GM23338 (cell line): ENCODE measurements around the gene EPC1. TPM values are rescaled to one million over a fixed set of nuclear protein-coding genes. Genes with fewer than 3 reads are reported as not detected.

Experiments used
- ATAC-seq: fragments of 200-7000 bp; cut with Tn5 transposase; 3 replicates; pipeline ENCODE4 v1.9.1; 2020
- DNase-seq: peaks from one replicate; pipeline ENCODE4 v3.0.0-alpha.2; 2015; ENCODE audit warnings: low spot score
- H2AFZ ChIP-seq: fragments of 200-600 bp; sonication (generic); 2 replicates; pipeline ENCODE4 v1.8.0; 2016; ENCODE audit warnings: antibody characterized with exemption, mild to moderate bottlenecking, moderate library complexity
- H3F3A ChIP-seq: fragments of 200-600 bp; sonication (generic); replicated peaks from 2 replicates; pipeline ENCODE4 v1.8.0; 2017; ENCODE audit warnings: antibody characterized with exemption, mixed run types, low read depth
- H3K27ac ChIP-seq: fragments of 200-600 bp; sonication (generic); 2 replicates; pipeline ENCODE4 v1.6.1; 2016; ENCODE audit warnings: low read depth
- H3K27me3 ChIP-seq: fragments of 200-600 bp; sonication (generic); 2 replicates; pipeline ENCODE4 v1.8.0; 2016; ENCODE audit warnings: mild to moderate bottlenecking, mixed run types, moderate library complexity; ENCODE audit not compliant: insufficient read depth
- H3K36me3 ChIP-seq: fragments of 200-600 bp; sonication (generic); 2 replicates; pipeline ENCODE4 v1.8.0; 2016; ENCODE audit warnings: mild to moderate bottlenecking; ENCODE audit not compliant: insufficient read depth
- H3K4me1 ChIP-seq: fragments of 200-600 bp; sonication (generic); 2 replicates; pipeline ENCODE4 v1.8.0; 2016; ENCODE audit warnings: mild to moderate bottlenecking, moderate library complexity; ENCODE audit not compliant: insufficient read depth
- H3K4me2 ChIP-seq: fragments of 200-600 bp; sonication (generic); 2 replicates; pipeline ENCODE4 v1.7.1; 2017; ENCODE audit warnings: mixed run types
- H3K4me3 ChIP-seq: fragments of 200-600 bp; sonication (generic); 2 replicates; pipeline ENCODE4 v1.6.1; 2016; ENCODE audit warnings: mixed run types
- H3K79me2 ChIP-seq: fragments of 200-600 bp; sonication (generic); replicated peaks from 2 replicates; pipeline ENCODE4 v1.8.0; 2017; ENCODE audit warnings: mild to moderate bottlenecking; ENCODE audit not compliant: insufficient read depth
- H3K9me2 ChIP-seq: fragments of 200-600 bp; sonication (generic); 2 replicates; pipeline ENCODE4 v1.8.0; 2017; ENCODE audit not compliant: insufficient read depth
- H4K20me1 ChIP-seq: fragments of 200-600 bp; sonication (generic); replicated peaks from 2 replicates; pipeline ENCODE4 v1.8.0; 2017; ENCODE audit warnings: mild to moderate bottlenecking; ENCODE audit not compliant: insufficient read depth
- H3K27ac Mint-ChIP-seq: 2 replicates; pipeline ENCODE4 v1.8.0; 2020; ENCODE audit warnings: inconsistent platforms, mild to moderate bottlenecking, moderate library complexity, mixed read lengths
- H3K27me3 Mint-ChIP-seq: 3 replicates; pipeline ENCODE4 v1.8.0; 2022; ENCODE audit warnings: low read depth, mild to moderate bottlenecking, moderate library complexity, mixed read lengths, inconsistent platforms; ENCODE audit not compliant: insufficient read depth, poor library complexity
- H3K36me3 Mint-ChIP-seq: 3 replicates; pipeline ENCODE4 v1.8.0; 2021; ENCODE audit warnings: low read depth, mild to moderate bottlenecking, inconsistent platforms, moderate library complexity, mixed read lengths
- H3K4me1 Mint-ChIP-seq: 3 replicates; pipeline ENCODE4 v1.8.0; 2020; ENCODE audit warnings: mild to moderate bottlenecking, inconsistent platforms, mixed read lengths
- H3K4me3 Mint-ChIP-seq: 3 replicates; pipeline ENCODE4 v1.8.0; 2021; ENCODE audit warnings: moderate library complexity, mild to moderate bottlenecking, inconsistent platforms, mixed read lengths
- H3K9me3 Mint-ChIP-seq: 3 replicates; pipeline ENCODE4 v1.8.0; 2020; ENCODE audit warnings: moderate library complexity, mild to moderate bottlenecking, inconsistent platforms, mixed read lengths
- CREB1 ChIP-seq: fragments of 250-450 bp; sonication (Bioruptor Pico); IDR thresholded peaks from 2 replicates; pipeline ENCODE4 v1.5.0; 2020; ENCODE audit warnings: low read depth, mild to moderate bottlenecking, moderate library complexity
- CTCF ChIP-seq, 2 experiments: fragments of 200-600 bp in 1 of 2; sonication (generic) in 1 of 2; conservative IDR thresholded peaks; 2 replicates each; pipeline versions ENCODE4 v1.5.1 to v1.6.1; 2016 to 2017; ENCODE audit warnings: antibody characterized with exemption in 2 of 2, low read depth in 2 of 2, mild to moderate bottlenecking in 2 of 2, moderate library complexity in 1 of 2
- ETS1 ChIP-seq: IDR thresholded peaks from 2 replicates; pipeline ENCODE4 v1.6.1; 2016; ENCODE audit warnings: antibody characterized with exemption
- EZH2 ChIP-seq: fragments of 200-600 bp; sonication (generic); IDR thresholded peaks from one replicate; pipeline ENCODE4 v1.8.0; 2017; ENCODE audit warnings: antibody characterized with exemption, mild to moderate bottlenecking, low read depth; ENCODE audit not compliant: unreplicated experiment
- EZH2phosphoT487 ChIP-seq: fragments of 200-600 bp; sonication (generic); IDR thresholded peaks from one replicate; pipeline ENCODE4 v1.8.1; 2018; ENCODE audit warnings: antibody characterized with exemption; ENCODE audit not compliant: unreplicated experiment
- JUNB ChIP-seq: IDR thresholded peaks from one replicate; pipeline ENCODE4 v1.6.1; 2016; ENCODE audit warnings: antibody characterized with exemption; ENCODE audit not compliant: unreplicated experiment
- NANOG ChIP-seq: IDR thresholded peaks from 2 replicates; pipeline ENCODE4 v1.6.1; 2016; ENCODE audit warnings: antibody characterized with exemption, borderline replicate concordance
- POLR2AphosphoS5 ChIP-seq: IDR thresholded peaks from 2 replicates; pipeline ENCODE4 v1.6.1; 2016; ENCODE audit warnings: antibody characterized with exemption, low read depth
- REST ChIP-seq: IDR thresholded peaks from one replicate; pipeline ENCODE4 v1.6.1; 2018; ENCODE audit warnings: antibody characterized with exemption; ENCODE audit not compliant: unreplicated experiment
- STAT1 ChIP-seq: IDR thresholded peaks from one replicate; pipeline ENCODE4 v1.6.1; 2016; ENCODE audit warnings: antibody characterized with exemption; ENCODE audit not compliant: unreplicated experiment
- ZNF114 ChIP-seq: fragments of 250-450 bp; sonication (Bioruptor Pico); IDR thresholded peaks from 2 replicates; pipeline ENCODE4 v1.5.0; 2020; ENCODE audit warnings: mild to moderate bottlenecking, moderate library complexity
- ZNF331 ChIP-seq: fragments of 250-450 bp; sonication (Bioruptor Pico); IDR thresholded peaks from 2 replicates; pipeline ENCODE4 v1.5.0; 2020; ENCODE audit warnings: low read depth, mild to moderate bottlenecking, moderate library complexity
- polyA plus RNA-seq: library from polyadenylated mRNA; unstranded; fragments of >200 nt; fragmentation: Nextera tagmentation; extraction: Ambion mirVana; gene quantifications from 2 replicates; pipeline ENCODE4 v1.2.1, GENCODE V29; 2016
- total RNA-seq: library from RNA; depleted of rRNA; stranded (reverse); fragments of >200 nt; shearing (Covaris generic); gene quantifications from 2 replicates; pipeline ENCODE4 v1.2.3, GENCODE V29; 2014

EPC1 gene
- total and polyA plus RNA-seq, 2 experiments from 2014 or later: 24.1 to 25.9 TPM

- H3K27ac Mint-ChIP-seq: no peak overlapping the region
- no peak overlapping the region for H3K4me3 Mint-ChIP-seq
- H3K27me3 Mint-ChIP-seq: no peaks in the 10 kb centered on the region
- no peaks in the 10 kb centered on the region for H3K9me2 ChIP-seq
- H3K27ac ChIP-seq: no peak overlapping the region
- H3K79me2 ChIP-seq: peaks cover 54% of the 10 kb centered on the region
- H4K20me1 ChIP-seq: no peaks in the 10 kb centered on the region; the same call in 1 of the 2 replicates
- H3F3A ChIP-seq: no peaks in the 10 kb centered on the region
- H3K36me3 Mint-ChIP-seq: no peaks in the 10 kb centered on the region
- H3K4me1 ChIP-seq: no peaks in the 10 kb centered on the region
- H3K36me3 ChIP-seq: no peaks in the 10 kb centered on the region
- H3K9me3 Mint-ChIP-seq: no peaks in the 10 kb centered on the region
- DNase-seq (no peak), ATAC-seq (no peak)
- no peak overlapping the region for H2AFZ ChIP-seq
- peak overlapping the region; percentile 72 for H3K4me3 ChIP-seq
- no peak for TF ChIP-seq NANOG
- peak; percentile 18 to 46; a peak in 2 of 4 replicates for TF ChIP-seq CTCF (conservative IDR thresholded peaks at IDR 0.05; ENCODE audit: low read depth in 2 of 2)
- TF ChIP-seq CREB1: no peak
- TF ChIP-seq REST: no peak
- TF ChIP-seq STAT1: no peak
- no peak for TF ChIP-seq POLR2AphosphoS5
- no peak for TF ChIP-seq EZH2phosphoT487
- TF ChIP-seq ZNF331 (CRISPR knock-in tag): no peak
- peaks cover 2% of the 10 kb centered on the region; the same call in 2 of the 3 replicates for H3K4me1 Mint-ChIP-seq
- peak overlapping the region; percentile 79 for H3K4me2 ChIP-seq
- H3K27me3 ChIP-seq: no peaks in the 10 kb centered on the region
Observed at GRCh38 chr10:32377458-32378259, 30.7 kb upstream of the EPC1 start.

GRCh38 chr10:32376771-32377170, 29.8 kb upstream of the EPC1 start:
- Histone ChIP-seq H3K9me2 (no peaks in the 10 kb centered on the region), H3K27me3 (no peaks in the 10 kb centered on the region), H4K20me1 (no peaks in the 10 kb centered on the region; the same call in 1 of the 2 replicates), H2AFZ (no peak overlapping the region), H3K79me2 (peaks cover 54% of the 10 kb centered on the region), H3K4me2 (peak overlapping the region; percentile 79), H3K4me1 (no peaks in the 10 kb centered on the region), H3F3A (no peaks in the 10 kb centered on the region), H3K36me3 (no peaks in the 10 kb centered on the region), H3K27ac (no peak overlapping the region), H3K4me3 (peak overlapping the region; percentile 72)
- Mint-ChIP-seq H3K4me3 (no peak overlapping the region; the same call in 1 of the 3 replicates), H3K36me3 (no peaks in the 10 kb centered on the region), H3K9me3 (no peaks in the 10 kb centered on the region), H3K27ac (no peak overlapping the region), H3K4me1 (peaks cover 2% of the 10 kb centered on the region; the same call in 2 of the 3 replicates), H3K27me3 (no peaks in the 10 kb centered on the region)
- no peak for ATAC-seq
- DNase-seq: no peak
- no peak for TF ChIP-seq ZNF114 (CRISPR knock-in tag)
- no peak for TF ChIP-seq JUNB
- TF ChIP-seq EZH2: no peak
- no peak for TF ChIP-seq ETS1
- no peak for TF ChIP-seq NANOG
- no peak for TF ChIP-seq STAT1
- TF ChIP-seq CREB1: no peak
- no peak for TF ChIP-seq EZH2phosphoT487
